T47D (cell line): Measurements from ENCODE around the gene MALRD1.

Experiments used
- DNase-seq, 2 experiments: peaks; one replicate each; pipeline versions ENCODE4 v3.0.0 to v3.0.0-alpha.2; 2011 to 2012; ENCODE audit warnings: low read depth in 1 of 2, low spot score in 1 of 2
- JUND ChIP-seq: IDR thresholded peaks from 2 replicates; pipeline ENCODE4 v1.6.1; 2012; ENCODE audit warnings: low read depth
- in situ Hi-C: cut with HindIII; loops from 2 replicates; pipeline ENCODE4 v1.10.0; 2016; ENCODE audit warnings: low sequenced_read_pairs, low pct_unique_long_range_greater_than_20kb

Gene MALRD1

GRCh38 chr10:19120381-19120908, 71.8 kb downstream of the MALRD1 start:
- DNase-seq: no peak
- in situ Hi-C loops: no loop called here
- no peak for TF ChIP-seq JUND

- no peak for DNase-seq
- in situ Hi-C loops: no loop called here
- no peak for TF ChIP-seq JUND
Measured at GRCh38 chr10:19133992-19134391, 85.4 kb downstream of the MALRD1 start.

DNA sequence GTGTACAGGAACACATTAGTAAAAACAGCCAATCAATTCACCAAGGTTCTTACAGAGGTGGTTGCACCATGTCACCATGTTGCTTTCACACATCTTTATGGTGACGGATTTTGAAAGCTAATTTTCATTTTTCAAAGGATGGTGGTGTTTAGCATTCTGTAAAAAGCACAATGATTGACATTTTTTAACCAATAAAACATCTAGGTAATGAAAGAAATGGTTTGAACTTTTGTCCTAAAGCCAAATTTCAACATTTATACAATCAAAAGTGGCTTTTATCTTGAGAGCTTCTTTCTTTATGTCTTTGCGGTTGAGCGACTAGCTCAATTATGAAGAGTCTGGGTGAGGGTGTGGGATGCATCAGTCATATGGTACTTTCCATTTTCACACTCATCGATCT, 94.4 kb downstream of the MALRD1 start:
- no peak for TF ChIP-seq JUND
- in situ Hi-C loops: no loop called here
- no peak for DNase-seq

GRCh38 chr10:19144206-19144605, 95.6 kb downstream of the MALRD1 start:
- no peak for TF ChIP-seq JUND

DNA sequence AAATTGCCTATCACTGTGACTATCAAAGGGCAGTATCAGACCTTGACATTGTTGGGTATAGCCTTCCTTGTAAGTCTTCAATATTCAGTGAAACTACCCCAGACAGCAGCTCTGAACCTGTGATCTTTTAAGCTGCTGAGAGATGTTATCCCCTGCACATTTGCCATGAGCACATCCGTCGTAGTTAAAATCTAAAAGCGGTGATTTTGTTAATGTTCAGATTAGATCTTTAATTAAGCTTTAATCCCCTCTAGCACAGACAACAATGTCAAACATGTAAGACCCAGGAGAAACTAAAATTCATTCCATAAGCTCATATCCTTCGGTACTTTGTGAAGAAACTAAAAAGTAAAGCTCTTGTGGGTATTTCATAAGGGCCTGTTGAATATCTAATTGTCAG, 105.8 kb downstream of the MALRD1 start:
- in situ Hi-C loops: no loop called here
- no peak for TF ChIP-seq JUND
- DNase-seq: no peak

More at GRCh38 chr10:19144206-19144605, 95.6 kb downstream of the MALRD1 start:
- in situ Hi-C loops: no loop called here
- no peak for DNase-seq

DNA sequence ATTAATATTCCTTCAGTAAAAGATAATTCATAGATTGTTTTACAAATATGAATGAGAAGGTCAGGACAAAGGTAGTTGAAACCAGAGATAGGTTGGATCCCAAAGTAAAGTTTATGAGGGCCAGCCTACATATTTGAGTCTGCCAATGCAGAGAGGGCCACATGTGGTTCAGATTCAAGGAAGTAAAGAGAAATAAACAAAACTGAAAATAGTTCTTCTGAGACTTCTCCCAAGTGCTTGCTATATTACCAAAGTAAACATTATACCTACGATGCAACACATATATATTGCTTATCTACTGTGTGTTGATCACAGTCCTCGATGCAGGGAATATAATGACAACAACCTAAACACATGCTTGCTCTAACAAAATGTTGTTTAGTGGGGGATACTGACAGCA, 109.8 kb downstream of the MALRD1 start:
- in situ Hi-C loops: no loop called here
- DNase-seq: no peak
- TF ChIP-seq JUND: no peak

- no peak for TF ChIP-seq JUND
- no peak for DNase-seq
- in situ Hi-C loops: no loop called here
Measured at GRCh38 chr10:19158870-19159269, 110.3 kb downstream of the MALRD1 start.

DNA sequence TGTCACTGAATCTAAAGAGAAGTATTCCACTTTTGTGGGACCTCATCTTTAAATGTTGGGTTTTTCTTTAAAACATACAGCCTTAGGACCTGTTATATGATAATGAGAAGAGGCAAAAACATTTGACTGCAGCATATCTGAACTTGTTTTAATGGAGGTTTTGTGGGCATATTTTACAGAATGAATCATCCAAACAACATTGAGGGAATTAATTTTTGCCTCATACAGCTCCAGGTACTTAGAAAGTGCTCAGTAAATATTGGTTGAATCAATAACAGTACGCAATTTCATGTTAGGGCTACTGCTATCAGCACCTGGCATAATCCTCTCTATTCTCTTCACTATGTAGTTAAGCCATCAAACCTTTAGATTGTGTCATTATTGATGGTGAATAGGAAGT, 115.9 kb downstream of the MALRD1 start:
- DNase-seq: no peak
- in situ Hi-C loops: no loop called here
- TF ChIP-seq JUND: no peak

DNA sequence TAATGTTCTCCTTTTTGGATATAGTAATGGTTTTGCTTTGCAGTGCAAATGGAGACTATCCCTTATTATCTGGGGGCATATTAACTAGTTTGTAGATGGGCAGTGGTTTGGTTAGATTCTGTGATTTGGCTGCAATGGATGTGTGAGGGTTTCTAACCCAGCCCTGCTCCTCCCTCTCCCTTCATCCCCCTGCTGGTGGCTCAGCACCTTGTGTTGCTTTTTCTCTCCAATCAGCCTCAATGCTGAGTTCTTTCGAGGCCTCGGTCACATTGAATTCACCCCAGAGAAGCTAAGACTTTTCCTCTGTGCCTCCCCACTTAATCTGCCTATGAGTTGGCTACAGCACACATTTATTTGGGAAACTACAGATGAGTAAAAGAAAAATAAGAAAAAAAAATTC, 120.0 kb downstream of the MALRD1 start:
- DNase-seq: peak in 1 of 2 experiments; percentile 37
- TF ChIP-seq JUND: no peak

GRCh38 chr10:19169041-19169440, 120.4 kb downstream of the MALRD1 start:
- no peak for TF ChIP-seq JUND

More for the DNA sequence above, 120.0 kb downstream of the MALRD1 start:
- in situ Hi-C loops: no loop called here

GRCh38 chr10:19169684-19170083, 121.1 kb downstream of the MALRD1 start:
- in situ Hi-C loops: no loop called here
- TF ChIP-seq JUND: no peak
- no peak for DNase-seq

More at GRCh38 chr10:19169041-19169440, 120.4 kb downstream of the MALRD1 start:
- in situ Hi-C loops: no loop called here
- no peak for DNase-seq

GRCh38 chr10:19178675-19179074, 130.1 kb downstream of the MALRD1 start:
- in situ Hi-C loops: no loop called here
- DNase-seq: peak in 1 of 2 experiments; percentile 10
- no peak for TF ChIP-seq JUND

DNA sequence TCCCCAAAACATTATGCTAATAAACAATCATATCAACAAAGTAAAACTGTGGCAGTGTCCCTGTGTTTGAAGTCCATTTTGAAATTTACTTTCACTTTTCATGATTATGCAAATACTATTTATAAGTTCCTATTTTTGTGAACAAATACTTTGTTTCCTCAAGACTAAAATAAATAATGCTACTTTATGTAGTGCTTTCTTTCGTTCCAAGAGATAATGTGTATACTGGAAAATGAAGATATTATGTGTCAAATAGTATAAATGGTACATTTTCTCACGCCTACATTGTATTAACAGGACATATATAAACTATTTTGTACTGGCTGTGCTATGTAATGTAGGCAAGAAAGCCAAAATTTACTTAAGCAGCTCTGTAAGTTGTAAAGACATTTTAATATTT, 136.3 kb downstream of the MALRD1 start:
- in situ Hi-C loops: no loop called here

DNA sequence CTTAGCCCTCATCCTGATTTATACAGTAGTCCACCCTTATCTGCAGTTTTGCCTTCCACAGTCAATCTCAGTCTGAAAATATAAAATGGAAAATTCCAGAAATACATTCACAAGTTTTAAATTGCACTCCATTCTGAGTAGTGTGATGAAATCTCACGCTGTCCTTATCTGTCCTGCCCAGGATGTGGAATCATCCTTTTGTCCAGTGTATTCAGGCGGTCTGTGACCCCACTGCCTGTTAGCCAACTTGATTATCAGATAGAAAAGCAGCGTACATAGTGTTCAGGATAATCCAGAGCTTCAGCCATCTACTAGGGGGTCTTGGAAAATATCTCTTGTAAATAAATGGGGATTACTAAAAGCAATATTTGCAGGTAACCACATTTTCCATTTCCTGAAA, 146.3 kb downstream of the MALRD1 start:
- no peak for TF ChIP-seq JUND
- no peak for DNase-seq
- in situ Hi-C loops: no loop called here

More for the DNA sequence above, 136.3 kb downstream of the MALRD1 start:
- no peak for DNase-seq
- TF ChIP-seq JUND: no peak
